ENCODE results near the gene ALK.

Gene ALK

GRCh38 chr2:29618024-29618423 is 303.4 kb downstream of the ALK start:
- H3K27me3 ChIP-seq (ENCODE audit: insufficient read depth, low read length), result no peaks in the 10 kb centered on the region
- TF ChIP-seq CTCF (IDR thresholded peaks at IDR 0.05; ENCODE audit: low read length) (no peak), EZH2 (IDR thresholded peaks at IDR 0.05; ENCODE audit: borderline replicate concordance, low read length) (no peak)

GRCh38 chr2:29617351-29617750 is 304.0 kb downstream of the ALK start:
- Histone ChIP-seq H3K27me3 (ENCODE audit: insufficient read depth, low read length) (no peaks in the 10 kb centered on the region), H3K9ac (ENCODE audit: low read length) (no peak overlapping the region), H3K4me2 (ENCODE audit: low read length) (no peak overlapping the region), H3K9me2 (ENCODE audit: low read depth, low read length) (no peaks in the 10 kb centered on the region), H3K4me1 (ENCODE audit: insufficient read depth, low read length, severe bottlenecking) (no peaks in the 10 kb centered on the region), H3K4me3 (ENCODE audit: low read depth, low read length, poor library complexity, severe bottlenecking) (no peak overlapping the region), H2AFZ (ENCODE audit: low read length) (no peak overlapping the region), H3F3A (ENCODE audit: insufficient read depth, low read length) (no peaks in the 10 kb centered on the region), H3K36me3 (ENCODE audit: insufficient read depth, low read length) (no peaks in the 10 kb centered on the region), H3K79me2 (ENCODE audit: insufficient read depth, low read length) (no peaks in the 10 kb centered on the region), H3K9me3 (ENCODE audit: low read length) (no peaks in the 10 kb centered on the region), H4K20me1 (ENCODE audit: insufficient read depth, low read length) (no peaks in the 10 kb centered on the region), H3K27ac (ENCODE audit: low read depth, low read length, poor library complexity, severe bottlenecking) (no peak overlapping the region)
- TF ChIP-seq CTCF (IDR thresholded peaks at IDR 0.05; ENCODE audit: low read length) (no peak), EZH2 (IDR thresholded peaks at IDR 0.05; ENCODE audit: borderline replicate concordance, low read length) (no peak)

More at GRCh38 chr2:29618024-29618423, 303.4 kb downstream of the ALK start:
- H3F3A ChIP-seq (ENCODE audit: insufficient read depth, low read length), result no peaks in the 10 kb centered on the region
- no peak overlapping the region for H3K4me3 ChIP-seq (ENCODE audit: low read depth, low read length, poor library complexity, severe bottlenecking)
- H2AFZ ChIP-seq (ENCODE audit: low read length), result no peak overlapping the region
- no peaks in the 10 kb centered on the region for H3K4me1 ChIP-seq (ENCODE audit: insufficient read depth, low read length, severe bottlenecking)
- no peaks in the 10 kb centered on the region for H3K9me2 ChIP-seq (ENCODE audit: low read depth, low read length)
- no peaks in the 10 kb centered on the region for H3K9me3 ChIP-seq (ENCODE audit: low read length)
- H4K20me1 ChIP-seq (ENCODE audit: insufficient read depth, low read length), result no peaks in the 10 kb centered on the region
- H3K27ac ChIP-seq (ENCODE audit: low read depth, low read length, poor library complexity, severe bottlenecking), result no peak overlapping the region
- no peak overlapping the region for H3K4me2 ChIP-seq (ENCODE audit: low read length)
- no peaks in the 10 kb centered on the region for H3K79me2 ChIP-seq (ENCODE audit: insufficient read depth, low read length)
- no peaks in the 10 kb centered on the region for H3K36me3 ChIP-seq (ENCODE audit: insufficient read depth, low read length)
- H3K9ac ChIP-seq (ENCODE audit: low read length), result no peak overlapping the region

- Histone ChIP-seq H3K4me1 (ENCODE audit: insufficient read depth, low read length, severe bottlenecking) (no peaks in the 10 kb centered on the region), H3K4me3 (ENCODE audit: low read depth, low read length, poor library complexity, severe bottlenecking) (no peak overlapping the region), H3K27me3 (ENCODE audit: insufficient read depth, low read length) (no peaks in the 10 kb centered on the region), H3K9me2 (ENCODE audit: low read depth, low read length) (no peaks in the 10 kb centered on the region), H3K9ac (ENCODE audit: low read length) (no peak overlapping the region), H3K9me3 (ENCODE audit: low read length) (no peaks in the 10 kb centered on the region), H3K36me3 (ENCODE audit: insufficient read depth, low read length) (no peaks in the 10 kb centered on the region), H3K4me2 (ENCODE audit: low read length) (no peak overlapping the region), H4K20me1 (ENCODE audit: insufficient read depth, low read length) (no peaks in the 10 kb centered on the region), H3K79me2 (ENCODE audit: insufficient read depth, low read length) (no peaks in the 10 kb centered on the region), H3F3A (ENCODE audit: insufficient read depth, low read length) (no peaks in the 10 kb centered on the region), H3K27ac (ENCODE audit: low read depth, low read length, poor library complexity, severe bottlenecking) (no peak overlapping the region), H2AFZ (ENCODE audit: low read length) (no peak overlapping the region)
- TF ChIP-seq CTCF (IDR thresholded peaks at IDR 0.05; ENCODE audit: low read length), result no peak
- no peak for TF ChIP-seq EZH2 (IDR thresholded peaks at IDR 0.05; ENCODE audit: borderline replicate concordance, low read length)
These were observed 304.8 kb downstream of the ALK start for GRCh38 chr2:29616569-29616968.
